Stimulated activated CD8-positive, alpha-beta memory T cell treated with anti-CD3 and anti-CD28 coated beads, Interleukin-15, amount 100 ng/mL, for 4 hours (primary cell): ENCODE measurements around the gene ICAM5.

ENCODE experiments used
- DNase-seq, 2 donors: peaks; one replicate each; pipeline ENCODE4 v3.0.0-alpha.2; 2020; ENCODE audit warnings: low read depth in 2 of 2

The ICAM5 gene

DNA sequence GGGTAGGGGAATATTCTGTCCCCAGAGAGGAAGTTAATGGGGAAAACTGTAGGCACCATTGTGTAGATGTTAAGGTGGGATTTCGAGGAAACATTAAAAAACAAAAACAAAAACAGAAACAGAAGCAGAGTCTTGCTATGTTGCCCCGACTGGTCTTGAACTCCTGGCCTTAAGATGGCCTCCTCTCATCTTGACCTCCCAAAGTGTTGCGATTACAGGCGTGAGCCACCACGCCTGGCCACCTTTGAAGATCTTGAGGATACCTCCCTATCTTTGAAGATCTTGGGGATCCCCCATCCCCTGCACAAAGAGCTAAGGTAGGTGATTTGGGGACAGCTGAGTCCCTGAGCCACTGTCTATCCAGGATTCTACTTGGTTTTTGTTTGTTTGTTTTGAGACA, 50.2 kb downstream of the ICAM5 start:
- DNase-seq = no peak

DNA sequence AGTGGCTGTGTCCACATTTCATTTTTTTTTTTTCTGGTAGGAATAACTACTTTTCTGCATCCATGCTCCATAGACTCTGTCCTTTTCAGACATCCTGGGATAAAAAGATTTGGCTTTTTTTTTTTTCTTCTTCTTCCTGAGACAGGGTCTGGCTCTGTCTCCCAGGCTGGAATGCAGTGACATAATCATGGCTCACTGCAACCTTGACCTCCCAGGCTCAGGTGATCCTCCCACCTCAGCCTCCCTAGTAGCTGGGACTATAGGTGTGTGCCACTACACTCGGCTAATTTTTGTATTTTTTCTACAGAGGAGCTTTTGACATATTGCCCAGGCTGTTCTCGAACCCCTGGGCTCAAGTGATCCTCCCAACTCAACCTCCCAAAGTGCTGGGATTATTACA, 53.7 kb downstream of the ICAM5 start:
- no peak for DNase-seq

DNA sequence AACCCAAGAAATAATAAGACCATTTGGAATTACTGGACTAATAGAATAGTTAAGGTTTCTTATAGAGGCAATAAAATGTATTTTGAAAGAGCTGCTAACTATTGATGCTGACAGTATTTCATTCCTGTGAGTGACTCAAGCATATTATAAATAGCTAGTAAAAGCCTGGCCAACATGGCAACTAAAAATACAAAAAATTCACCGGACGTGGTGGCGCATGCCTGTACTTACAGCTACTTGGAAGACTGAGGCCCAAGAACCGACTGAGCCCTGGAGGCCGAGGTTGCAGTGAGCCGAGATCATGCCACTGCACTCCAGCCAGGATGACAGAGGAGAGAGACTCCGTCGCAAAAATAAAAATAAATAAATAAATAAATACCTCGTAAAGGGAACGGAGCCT, 55.0 kb downstream of the ICAM5 start:
- no peak for DNase-seq
